IgD-negative memory B cell (primary cell): ENCODE data around the gene TCF4. TPM values are rescaled to one million over a fixed set of nuclear protein-coding genes. Genes with fewer than 3 reads are reported as not detected.

ENCODE experiments used
- H3K27ac Mint-ChIP-seq, 3 donors: one replicate each; pipeline ENCODE4 v1.8.0; 2020 to 2022; ENCODE audit warnings: mild to moderate bottlenecking in 3 of 3, mixed read lengths in 3 of 3, moderate library complexity in 1 of 3
- H3K27me3 Mint-ChIP-seq: one replicate; pipeline ENCODE4 v1.8.0; 2021; ENCODE audit warnings: mixed read lengths
- H3K36me3 Mint-ChIP-seq: one replicate; pipeline ENCODE4 v1.8.0; 2020; ENCODE audit warnings: mild to moderate bottlenecking, mixed read lengths
- H3K4me1 Mint-ChIP-seq, 3 donors: one replicate each; pipeline ENCODE4 v1.8.0; 2020 to 2022; ENCODE audit warnings: mixed read lengths in 3 of 3, mild to moderate bottlenecking in 1 of 3
- H3K4me3 Mint-ChIP-seq, 4 donors: one replicate each; pipeline ENCODE4 v1.8.0; 2020 to 2022; ENCODE audit warnings: mild to moderate bottlenecking in 4 of 4, mixed read lengths in 4 of 4, moderate library complexity in 3 of 4
- H3K9me3 Mint-ChIP-seq, 3 donors: one replicate each; pipeline ENCODE4 v1.8.0; 2020 to 2021; ENCODE audit warnings: mixed read lengths in 3 of 3, mild to moderate bottlenecking in 1 of 3
- polyA plus RNA-seq: library from polyadenylated mRNA; unstranded; fragments of 300-500 nt; fragmentation: Illumina TruSeq; gene quantifications from one replicate; pipeline ENCODE4 v1.2.3, GENCODE V29; 2021

TCF4 gene
- polyA plus RNA-seq, 1 donor from 2014 or later, result 256 TPM

- Mint-ChIP-seq H3K27me3 (no peaks in the 10 kb centered on the region), H3K4me3 (no peak overlapping the region), H3K9me3 (no peaks in the 10 kb centered on the region), H3K4me1 (peaks cover 17 to 26% (median 22%) of the 10 kb centered on the region in 3 donors), H3K36me3 (peaks cover 3% of the 10 kb centered on the region), H3K27ac (no peak overlapping the region)
Observed at GRCh38 chr18:55232506-55232905, 355.5 kb downstream of the TCF4 start.

GRCh38 chr18:55229682-55230081 lies 358.3 kb downstream of the TCF4 start:
- Mint-ChIP-seq H3K27ac (peak overlapping the region in 2 of 3 donors; percentile 4 to 87), H3K4me1 (peaks cover under 1 to 8% (median 5%) of the 10 kb centered on the region in 3 donors), H3K36me3 (peaks cover 5% of the 10 kb centered on the region), H3K4me3 (no peak overlapping the region), H3K9me3 (no peaks in the 10 kb centered on the region), H3K27me3 (no peaks in the 10 kb centered on the region)

GRCh38 chr18:55228707-55229106 lies 359.3 kb downstream of the TCF4 start:
- Mint-ChIP-seq H3K36me3 (peaks cover 5% of the 10 kb centered on the region), H3K27ac (no peak overlapping the region), H3K9me3 (no peaks in the 10 kb centered on the region), H3K27me3 (no peaks in the 10 kb centered on the region), H3K4me3 (no peak overlapping the region), H3K4me1 (peaks cover 0 to 9% (median 2%) of the 10 kb centered on the region in 3 donors)

- H3K36me3 Mint-ChIP-seq, result peaks cover 5% of the 10 kb centered on the region
Observed at GRCh38 chr18:55228191-55228590, 359.8 kb downstream of the TCF4 start.

GRCh38 chr18:55227771-55228170 lies 360.2 kb downstream of the TCF4 start:
- Mint-ChIP-seq H3K36me3 (peaks cover 6% of the 10 kb centered on the region), H3K27ac (peak overlapping the region in 1 of 3 donors; percentile 80), H3K4me3 (no peak overlapping the region)

More at GRCh38 chr18:55228191-55228590, 359.8 kb downstream of the TCF4 start:
- peaks cover under 1 to 9% (median 2%) of the 10 kb centered on the region in 3 donors for H3K4me1 Mint-ChIP-seq
- H3K4me3 Mint-ChIP-seq, result no peak overlapping the region
- H3K9me3 Mint-ChIP-seq, result no peaks in the 10 kb centered on the region
- no peak overlapping the region for H3K27ac Mint-ChIP-seq
- no peaks in the 10 kb centered on the region for H3K27me3 Mint-ChIP-seq

GRCh38 chr18:55226044-55226443 lies 361.9 kb downstream of the TCF4 start:
- Mint-ChIP-seq H3K4me1 (peaks cover 11 to 22% (median 14%) of the 10 kb centered on the region in 3 donors), H3K27me3 (no peaks in the 10 kb centered on the region), H3K36me3 (peaks cover 6% of the 10 kb centered on the region), H3K27ac (peak overlapping the region in 1 of 3 donors; percentile 12), H3K9me3 (no peaks in the 10 kb centered on the region), H3K4me3 (no peak overlapping the region)

More at GRCh38 chr18:55227771-55228170, 360.2 kb downstream of the TCF4 start:
- H3K4me1 Mint-ChIP-seq, result peaks cover 2 to 9% (median 4%) of the 10 kb centered on the region in 3 donors
- H3K27me3 Mint-ChIP-seq, result no peaks in the 10 kb centered on the region
- no peaks in the 10 kb centered on the region for H3K9me3 Mint-ChIP-seq

- peaks cover 23 to 40% (median 26%) of the 10 kb centered on the region in 3 donors for H3K4me1 Mint-ChIP-seq
- peak overlapping the region; percentile 5 to 53 (median 35) for H3K27ac Mint-ChIP-seq
- H3K9me3 Mint-ChIP-seq, result no peaks in the 10 kb centered on the region
- no peak overlapping the region for H3K4me3 Mint-ChIP-seq
- no peaks in the 10 kb centered on the region for H3K27me3 Mint-ChIP-seq
- H3K36me3 Mint-ChIP-seq, result peaks cover 6% of the 10 kb centered on the region
Observed at GRCh38 chr18:55224086-55224625, 363.8 kb downstream of the TCF4 start.

- no peaks in the 10 kb centered on the region for H3K27me3 Mint-ChIP-seq
- peaks cover 23 to 46% (median 29%) of the 10 kb centered on the region in 3 donors for H3K4me1 Mint-ChIP-seq
- H3K9me3 Mint-ChIP-seq, result no peaks in the 10 kb centered on the region
- H3K36me3 Mint-ChIP-seq, result peaks cover 2% of the 10 kb centered on the region
- H3K27ac Mint-ChIP-seq, result peak overlapping the region in 2 of 3 donors; percentile 80 to 85
- peak overlapping the region in 3 of 4 donors; percentile 58 to 79 (median 75) for H3K4me3 Mint-ChIP-seq
Observed at GRCh38 chr18:55221622-55222021, 366.4 kb downstream of the TCF4 start.

- Mint-ChIP-seq H3K27ac (peak overlapping the region in 2 of 3 donors; percentile 65 to 85), H3K36me3 (peaks cover 1% of the 10 kb centered on the region), H3K4me3 (peak overlapping the region in 1 of 4 donors; percentile 72), H3K9me3 (no peaks in the 10 kb centered on the region), H3K4me1 (peaks cover 23 to 46% (median 29%) of the 10 kb centered on the region in 3 donors), H3K27me3 (no peaks in the 10 kb centered on the region)
Observed at GRCh38 chr18:55220523-55220922, 367.5 kb downstream of the TCF4 start.

- Mint-ChIP-seq H3K9me3 (no peaks in the 10 kb centered on the region), H3K27ac (peak overlapping the region in 1 of 3 donors; percentile 57), H3K4me1 (peaks cover 23 to 44% (median 29%) of the 10 kb centered on the region in 3 donors), H3K27me3 (no peaks in the 10 kb centered on the region), H3K4me3 (no peak overlapping the region), H3K36me3 (peaks cover 1% of the 10 kb centered on the region)
Observed at GRCh38 chr18:55219823-55220222, 368.2 kb downstream of the TCF4 start.

- Mint-ChIP-seq H3K27ac (no peak overlapping the region), H3K4me1 (peaks cover 23 to 41% (median 29%) of the 10 kb centered on the region in 3 donors), H3K4me3 (no peak overlapping the region), H3K9me3 (no peaks in the 10 kb centered on the region), H3K36me3 (peaks cover 1% of the 10 kb centered on the region), H3K27me3 (no peaks in the 10 kb centered on the region)
Observed at GRCh38 chr18:55219059-55219458, 368.9 kb downstream of the TCF4 start.

- Mint-ChIP-seq H3K27ac (no peak overlapping the region), H3K4me3 (no peak overlapping the region)
Observed at GRCh38 chr18:55214969-55215368, 373.0 kb downstream of the TCF4 start.

GRCh38 chr18:55214534-55214933 lies 373.5 kb downstream of the TCF4 start:
- no peak overlapping the region for H3K4me3 Mint-ChIP-seq
- no peaks in the 10 kb centered on the region for H3K27me3 Mint-ChIP-seq
- no peaks in the 10 kb centered on the region for H3K36me3 Mint-ChIP-seq
- no peaks in the 10 kb centered on the region for H3K9me3 Mint-ChIP-seq
- H3K4me1 Mint-ChIP-seq, result peaks cover 0 to 10% (median 6%) of the 10 kb centered on the region in 3 donors
- H3K27ac Mint-ChIP-seq, result no peak overlapping the region

More at GRCh38 chr18:55214969-55215368, 373.0 kb downstream of the TCF4 start:
- Mint-ChIP-seq H3K36me3 (no peaks in the 10 kb centered on the region), H3K9me3 (no peaks in the 10 kb centered on the region), H3K27me3 (no peaks in the 10 kb centered on the region), H3K4me1 (peaks cover 0 to 13% (median 8%) of the 10 kb centered on the region in 3 donors)

- H3K4me1 Mint-ChIP-seq, result peaks cover 0 to 4% (median 2%) of the 10 kb centered on the region in 3 donors
- H3K27ac Mint-ChIP-seq, result no peak overlapping the region
- no peaks in the 10 kb centered on the region for H3K27me3 Mint-ChIP-seq
- H3K36me3 Mint-ChIP-seq, result no peaks in the 10 kb centered on the region
- H3K9me3 Mint-ChIP-seq, result peaks cover 0 to 2% (median 0%) of the 10 kb centered on the region in 3 donors
- no peak overlapping the region for H3K4me3 Mint-ChIP-seq
Observed at GRCh38 chr18:55213586-55213985, 374.4 kb downstream of the TCF4 start.

- Mint-ChIP-seq H3K27ac (no peak overlapping the region), H3K27me3 (peaks cover 5% of the 10 kb centered on the region), H3K4me1 (no peaks in the 10 kb centered on the region), H3K4me3 (no peak overlapping the region), H3K9me3 (peaks cover 2 to 6% (median 4%) of the 10 kb centered on the region in 3 donors), H3K36me3 (peaks cover 4% of the 10 kb centered on the region)
Observed at GRCh38 chr18:55206927-55207326, 381.1 kb downstream of the TCF4 start.
